ENCODE measurements around the gene AKAP11.

The AKAP11 gene

DNA sequence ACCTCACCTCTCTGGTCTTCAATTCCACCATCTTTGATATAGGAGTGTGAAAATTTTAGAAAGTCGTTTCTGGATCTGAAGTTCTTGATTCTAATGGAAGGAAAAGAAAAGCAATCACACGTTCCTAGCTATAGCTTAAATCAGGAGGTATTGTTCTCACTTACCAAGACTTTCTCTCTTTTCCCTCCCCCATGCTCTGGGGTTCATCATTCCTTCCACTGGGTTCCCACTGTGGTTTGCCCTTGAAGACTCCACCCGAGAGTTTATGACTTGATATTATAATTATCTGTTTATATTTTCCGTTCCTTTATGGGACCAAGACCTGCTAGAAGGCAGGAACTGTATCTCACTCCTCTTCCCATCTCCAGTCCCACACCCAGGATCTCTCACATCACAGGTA is 76.6 kb downstream of the AKAP11 start:
- DNase-seq = no peak

GRCh38 chr13:42350141-42350540 is 78.2 kb downstream of the AKAP11 start:
- DNase-seq = no peak

DNA sequence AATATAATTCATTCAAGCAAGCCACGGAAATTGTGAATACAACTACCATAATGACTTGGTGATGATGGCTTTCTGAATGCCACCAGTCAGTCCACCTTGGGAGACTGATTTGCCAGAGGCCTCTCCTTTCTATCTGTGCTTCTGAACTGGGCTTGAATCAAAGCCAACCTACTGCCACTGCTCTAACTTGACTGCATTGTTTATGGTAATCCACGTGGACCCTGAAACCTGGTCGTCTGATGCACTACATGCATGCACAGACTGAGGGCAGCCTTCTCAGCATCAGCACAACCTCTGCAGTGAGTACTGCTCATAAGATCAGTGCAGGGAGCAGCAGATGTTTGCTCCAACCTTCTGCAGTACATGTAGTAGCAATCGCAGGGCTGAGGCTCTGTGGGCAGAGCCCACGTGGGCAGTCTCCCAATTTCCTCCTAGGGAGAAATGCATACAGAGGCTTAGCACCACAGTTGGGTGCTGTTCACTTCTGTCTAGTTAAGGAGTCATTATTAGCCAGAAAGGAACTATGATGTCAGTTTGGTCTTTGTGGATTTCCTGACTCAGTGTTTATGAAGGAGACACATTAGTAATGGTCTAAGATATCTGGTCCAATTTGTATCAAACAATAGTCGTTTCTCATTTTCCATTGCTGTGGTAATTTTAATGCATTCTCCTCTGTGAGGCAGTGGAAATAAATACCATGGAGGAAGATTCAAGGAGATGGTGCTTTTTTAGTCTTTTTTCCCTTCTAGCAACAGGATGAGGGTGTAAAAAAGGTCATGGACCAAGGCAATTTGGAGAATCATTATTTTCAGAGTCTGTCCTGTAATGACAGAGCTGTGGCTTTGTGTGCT is 82.5 kb downstream of the AKAP11 start:
- no peak for DNase-seq

DNA sequence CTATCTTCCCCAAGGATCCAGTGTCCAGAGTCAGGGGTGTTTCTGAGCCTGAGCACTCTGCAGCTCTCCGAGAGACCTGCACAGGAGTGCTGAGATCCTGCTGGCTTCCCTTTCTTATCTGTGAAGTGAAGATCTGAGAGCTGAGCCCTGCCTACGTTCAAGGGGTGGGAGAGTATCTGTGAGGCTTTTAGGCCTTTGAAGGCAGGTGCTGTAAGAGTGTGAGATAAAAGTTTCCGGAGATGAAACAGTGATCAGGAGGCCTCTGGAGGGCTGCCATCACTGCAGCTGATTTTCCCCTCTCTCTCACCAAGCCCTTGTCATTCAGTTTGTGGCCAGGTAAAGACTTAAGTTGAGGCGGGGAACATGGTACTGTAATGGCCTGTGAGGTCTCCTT is 83.1 kb downstream of the AKAP11 start:
- DNase-seq = no peak

DNA sequence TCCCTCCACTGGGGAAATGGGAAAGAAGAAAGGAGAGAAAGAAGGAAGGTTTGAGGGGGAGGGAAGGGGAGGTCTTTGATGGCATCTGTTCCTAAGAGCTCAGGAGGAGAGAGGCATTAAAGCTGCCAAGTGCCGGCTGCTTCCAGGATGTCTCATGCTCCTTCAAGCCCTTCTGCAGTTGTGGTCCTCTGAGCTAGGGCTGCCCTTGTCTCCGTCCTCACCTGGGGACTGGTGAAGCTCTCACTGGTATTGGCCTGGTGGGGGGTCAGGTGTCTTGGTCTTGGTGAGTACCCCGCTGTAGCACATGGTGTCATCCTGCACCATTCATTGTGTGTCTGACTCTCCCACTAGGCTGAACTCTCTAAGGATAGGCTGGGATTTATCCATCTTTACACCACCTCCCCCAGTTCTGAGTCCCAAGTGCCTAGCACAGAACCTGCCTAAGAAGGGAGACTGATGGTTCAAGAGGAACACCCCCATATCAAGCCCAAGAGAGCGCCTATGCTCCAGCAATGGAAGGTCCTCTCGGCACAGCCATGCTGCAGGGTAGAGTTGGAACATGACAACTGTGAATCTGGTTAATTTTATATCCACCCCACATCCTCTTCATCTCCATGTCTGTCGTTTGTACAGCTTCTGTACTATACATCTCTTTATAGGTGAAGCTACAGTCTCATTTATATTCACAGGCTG is 83.7 kb downstream of the AKAP11 start:
- no peak for DNase-seq

DNA sequence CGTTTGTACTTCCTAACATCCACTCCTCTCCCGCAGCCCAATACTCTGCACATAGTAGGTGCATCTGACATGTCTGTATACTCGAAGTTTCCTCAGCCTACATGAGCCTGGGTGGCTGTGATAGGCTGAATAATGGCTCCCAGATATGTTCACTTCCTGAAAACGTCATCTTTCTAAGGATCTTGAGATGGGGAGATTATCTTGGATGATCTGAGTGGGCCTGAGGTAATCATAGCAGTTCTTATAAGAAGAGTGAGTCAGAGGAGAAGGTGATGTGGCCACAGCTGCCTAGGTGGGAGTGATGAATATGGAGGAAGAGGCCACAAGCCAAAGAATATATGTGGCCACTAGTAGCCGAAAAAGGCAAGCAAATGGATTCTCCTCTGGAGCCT is 84.2 kb downstream of the AKAP11 start:
- no peak for DNase-seq

GRCh38 chr13:42360046-42360574 is 88.2 kb downstream of the AKAP11 start:
- DNase-seq = no peak

DNA sequence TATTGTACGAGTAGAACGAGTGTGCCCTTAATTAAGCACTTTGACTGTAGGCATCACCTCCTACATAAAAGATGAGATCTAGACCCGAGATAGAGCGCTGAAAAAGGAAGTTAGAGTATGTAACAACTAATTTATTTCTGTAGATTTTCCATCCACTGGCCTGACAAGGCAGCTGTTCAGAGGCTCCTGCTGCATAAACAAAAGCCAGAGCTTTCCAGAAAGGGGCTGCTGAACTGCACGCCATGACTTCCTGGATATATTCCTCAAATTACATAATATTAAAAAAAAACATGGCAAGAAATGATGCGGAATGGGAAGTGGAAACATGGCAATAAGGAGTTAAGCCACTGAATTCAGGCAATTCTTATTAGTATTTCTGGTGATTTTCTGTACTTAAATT is 89.7 kb downstream of the AKAP11 start:
- no peak for DNase-seq

DNA sequence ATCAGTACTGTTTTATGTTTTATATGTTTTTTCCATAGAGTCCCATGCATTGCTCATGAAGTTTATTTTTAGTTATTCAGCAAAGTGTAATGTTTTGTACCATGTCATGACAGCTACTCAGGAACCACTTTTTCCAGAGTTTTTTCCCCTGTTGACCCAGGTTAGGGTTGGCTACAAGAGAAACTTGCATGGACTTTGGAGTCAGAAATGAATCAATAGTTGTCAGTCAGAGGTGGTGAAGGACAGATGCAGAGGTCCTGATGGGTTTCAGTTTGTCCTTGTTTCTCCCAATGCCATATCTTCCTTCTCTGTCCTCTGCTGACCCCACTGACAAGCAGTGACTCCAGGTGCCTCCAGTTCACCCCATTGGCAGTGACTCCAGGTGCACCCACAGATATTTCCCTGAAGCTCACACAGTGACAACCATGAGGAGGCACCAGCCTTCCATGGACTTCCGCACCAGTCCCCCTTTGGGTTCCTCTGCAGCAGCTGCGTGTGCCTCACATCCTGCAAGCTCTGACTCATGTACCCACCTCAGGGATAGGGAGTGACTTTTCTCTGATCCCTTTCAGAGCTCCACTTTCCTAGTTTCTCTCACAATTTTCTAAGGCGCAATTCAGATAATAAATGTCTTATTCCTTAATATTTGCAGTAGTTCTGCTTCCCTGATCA is 92.1 kb downstream of the AKAP11 start:
- no peak for DNase-seq

- no peak for DNase-seq
Observed at GRCh38 chr13:42364613-42365000, 92.7 kb downstream of the AKAP11 start.

GRCh38 chr13:42367831-42368230 is 95.9 kb downstream of the AKAP11 start:
- DNase-seq = no peak

DNA sequence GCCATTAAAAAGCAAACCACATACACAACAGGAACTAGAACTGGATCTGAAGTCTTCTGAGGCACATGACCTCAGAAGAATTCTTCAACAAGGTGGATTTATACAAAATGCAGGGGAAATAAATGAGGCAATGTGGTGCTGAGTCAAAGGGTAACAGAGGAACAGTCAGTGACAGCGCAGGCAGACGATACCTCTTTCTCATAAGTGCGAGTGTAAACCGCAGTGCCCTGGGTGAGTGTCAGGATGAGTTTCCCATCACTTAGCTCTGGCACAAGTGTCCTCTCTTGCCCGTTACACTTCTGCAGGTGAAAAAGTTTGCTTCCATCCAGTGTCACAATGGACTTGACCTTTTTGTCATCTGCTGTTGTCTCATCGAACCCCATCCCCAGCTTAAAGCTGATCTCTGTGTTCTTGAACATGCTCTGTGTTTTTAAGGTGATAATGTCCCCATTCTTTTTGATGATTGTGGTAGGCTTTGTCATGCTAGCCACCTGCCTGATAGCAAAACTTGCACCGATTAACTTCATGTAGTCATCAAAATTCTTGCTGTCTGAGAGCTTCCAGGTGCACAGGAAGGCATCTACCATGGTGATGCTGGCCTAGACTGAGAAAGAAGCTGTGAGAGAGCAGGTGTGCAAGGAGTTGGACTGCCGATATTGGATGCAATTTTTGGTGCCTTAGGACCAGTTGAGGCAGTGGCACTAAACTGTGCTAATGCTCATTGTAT is 97.3 kb downstream of the AKAP11 start:
- DNase-seq = no peak

GRCh38 chr13:42370229-42370628 is 98.3 kb downstream of the AKAP11 start:
- DNase-seq = no peak

Measured in NCI-H1092 treated with DMSO at 0.1 percent for 48 hours (cell line).